MG63 (cell line): Measurements from ENCODE around the gene FSTL4. TPM values are rescaled to one million over a fixed set of nuclear protein-coding genes. Genes with fewer than 3 reads are reported as not detected.

Experiments used
- DNase-seq: peaks from one replicate; pipeline ENCODE4 v3.0.0-alpha.2; 2020
- H3K27me3 ChIP-seq: fragments of 250-450 bp; sonication (Bioruptor Pico); 2 replicates; pipeline ENCODE4 v1.5.1; 2020; ENCODE audit warnings: mild to moderate bottlenecking, moderate library complexity
- H3K36me3 ChIP-seq: fragments of 250-450 bp; sonication (Bioruptor Pico); 2 replicates; pipeline ENCODE4 v1.5.1; 2020; ENCODE audit warnings: mild to moderate bottlenecking, moderate library complexity
- H3K4me3 ChIP-seq: fragments of 250-450 bp; sonication (Bioruptor Pico); 2 replicates; pipeline ENCODE4 v1.5.1; 2020; ENCODE audit warnings: mild to moderate bottlenecking, moderate library complexity
- H3K9me3 ChIP-seq: fragments of 250-450 bp; sonication (Bioruptor Pico); 2 replicates; pipeline ENCODE4 v1.5.1; 2020; ENCODE audit warnings: mild to moderate bottlenecking, moderate library complexity
- total RNA-seq: library from RNA; depleted of rRNA; stranded (reverse); fragments of >200 nt; shearing (Covaris generic); gene quantifications from 2 replicates; pipeline ENCODE4 v1.2.3, GENCODE V29; 2014; ENCODE audit warnings: low replicate concordance

The FSTL4 gene
- total RNA-seq, 1 experiment from 2014 or later: not detected

GRCh38 chr5:133284306-133284705 lies 328.0 kb downstream of the FSTL4 start:
- Histone ChIP-seq H3K27me3 (no peaks in the 10 kb centered on the region), H3K9me3 (no peaks in the 10 kb centered on the region), H3K4me3 (no peak overlapping the region), H3K36me3 (no peaks in the 10 kb centered on the region)
- DNase-seq: no peak

- H3K36me3 ChIP-seq: no peaks in the 10 kb centered on the region
- no peak for DNase-seq
- no peaks in the 10 kb centered on the region for H3K9me3 ChIP-seq
- H3K27me3 ChIP-seq: no peaks in the 10 kb centered on the region
- H3K4me3 ChIP-seq: no peak overlapping the region
Observed at GRCh38 chr5:133278317-133278716, 334.0 kb downstream of the FSTL4 start.

GRCh38 chr5:133277744-133278143 lies 334.6 kb downstream of the FSTL4 start:
- H3K27me3 ChIP-seq: no peaks in the 10 kb centered on the region
- DNase-seq: no peak
- H3K36me3 ChIP-seq: no peaks in the 10 kb centered on the region
- H3K4me3 ChIP-seq: no peak overlapping the region
- H3K9me3 ChIP-seq: no peaks in the 10 kb centered on the region

GRCh38 chr5:133276171-133276570 lies 336.2 kb downstream of the FSTL4 start:
- Histone ChIP-seq H3K9me3 (no peaks in the 10 kb centered on the region), H3K4me3 (no peak overlapping the region), H3K36me3 (no peaks in the 10 kb centered on the region), H3K27me3 (no peaks in the 10 kb centered on the region)
- DNase-seq: no peak

- no peaks in the 10 kb centered on the region; the same call in 1 of the 2 replicates for H3K27me3 ChIP-seq
- no peaks in the 10 kb centered on the region for H3K36me3 ChIP-seq
- no peak overlapping the region for H3K4me3 ChIP-seq
- DNase-seq: no peak
- no peaks in the 10 kb centered on the region for H3K9me3 ChIP-seq
Observed at GRCh38 chr5:133275631-133276030, 336.7 kb downstream of the FSTL4 start.

- no peaks in the 10 kb centered on the region; the same call in 1 of the 2 replicates for H3K27me3 ChIP-seq
- no peaks in the 10 kb centered on the region for H3K36me3 ChIP-seq
- H3K4me3 ChIP-seq: no peak overlapping the region
- no peaks in the 10 kb centered on the region for H3K9me3 ChIP-seq
- no peak for DNase-seq
Observed at GRCh38 chr5:133274597-133274935, 337.8 kb downstream of the FSTL4 start.

- H3K27me3 ChIP-seq: no peaks in the 10 kb centered on the region; the same call in 1 of the 2 replicates
- peak; percentile 16 for DNase-seq
- no peaks in the 10 kb centered on the region for H3K9me3 ChIP-seq
- H3K4me3 ChIP-seq: no peak overlapping the region
- H3K36me3 ChIP-seq: no peaks in the 10 kb centered on the region
Observed at GRCh38 chr5:133273661-133274596, 338.4 kb downstream of the FSTL4 start.

GRCh38 chr5:133272345-133272744 lies 340.0 kb downstream of the FSTL4 start:
- no peak overlapping the region for H3K4me3 ChIP-seq
- H3K36me3 ChIP-seq: no peaks in the 10 kb centered on the region
- no peaks in the 10 kb centered on the region for H3K9me3 ChIP-seq
- no peaks in the 10 kb centered on the region; the same call in 1 of the 2 replicates for H3K27me3 ChIP-seq
- no peak for DNase-seq

- no peak for DNase-seq
- H3K4me3 ChIP-seq: no peak overlapping the region
- H3K9me3 ChIP-seq: no peaks in the 10 kb centered on the region
- H3K27me3 ChIP-seq: no peaks in the 10 kb centered on the region; the same call in 1 of the 2 replicates
- no peaks in the 10 kb centered on the region for H3K36me3 ChIP-seq
Observed at GRCh38 chr5:133271606-133272005, 340.7 kb downstream of the FSTL4 start.

- Histone ChIP-seq H3K27me3 (no peaks in the 10 kb centered on the region; the same call in 1 of the 2 replicates), H3K4me3 (no peak overlapping the region), H3K36me3 (no peaks in the 10 kb centered on the region), H3K9me3 (no peaks in the 10 kb centered on the region)
- DNase-seq: no peak
Observed at GRCh38 chr5:133269691-133270090, 342.6 kb downstream of the FSTL4 start.

- Histone ChIP-seq H3K27me3 (no peaks in the 10 kb centered on the region; the same call in 1 of the 2 replicates), H3K4me3 (no peak overlapping the region), H3K9me3 (no peaks in the 10 kb centered on the region), H3K36me3 (no peaks in the 10 kb centered on the region)
- no peak for DNase-seq
Observed at GRCh38 chr5:133267601-133268000, 344.7 kb downstream of the FSTL4 start.

- Histone ChIP-seq H3K9me3 (no peaks in the 10 kb centered on the region), H3K4me3 (no peak overlapping the region), H3K36me3 (no peaks in the 10 kb centered on the region), H3K27me3 (no peaks in the 10 kb centered on the region; the same call in 1 of the 2 replicates)
- DNase-seq: no peak
Observed at GRCh38 chr5:133266966-133267365, 345.4 kb downstream of the FSTL4 start.

- Histone ChIP-seq H3K4me3 (no peak overlapping the region), H3K27me3 (no peaks in the 10 kb centered on the region; the same call in 1 of the 2 replicates), H3K9me3 (no peaks in the 10 kb centered on the region), H3K36me3 (no peaks in the 10 kb centered on the region)
- no peak for DNase-seq
Observed at GRCh38 chr5:133266527-133266878, 345.8 kb downstream of the FSTL4 start.

- DNase-seq: no peak
- no peaks in the 10 kb centered on the region; the same call in 1 of the 2 replicates for H3K27me3 ChIP-seq
- H3K9me3 ChIP-seq: no peaks in the 10 kb centered on the region
- no peak overlapping the region for H3K4me3 ChIP-seq
- H3K36me3 ChIP-seq: no peaks in the 10 kb centered on the region
Observed at GRCh38 chr5:133265720-133266526, 346.4 kb downstream of the FSTL4 start.

GRCh38 chr5:133265257-133265656 lies 347.1 kb downstream of the FSTL4 start:
- H3K9me3 ChIP-seq: no peaks in the 10 kb centered on the region
- no peak overlapping the region for H3K4me3 ChIP-seq
- H3K27me3 ChIP-seq: no peaks in the 10 kb centered on the region
- DNase-seq: no peak
- no peaks in the 10 kb centered on the region for H3K36me3 ChIP-seq

GRCh38 chr5:133262690-133263089 lies 349.7 kb downstream of the FSTL4 start:
- DNase-seq: no peak
- H3K36me3 ChIP-seq: no peaks in the 10 kb centered on the region
- no peak overlapping the region for H3K4me3 ChIP-seq
- no peaks in the 10 kb centered on the region for H3K9me3 ChIP-seq
- H3K27me3 ChIP-seq: no peaks in the 10 kb centered on the region

GRCh38 chr5:133261993-133262392 lies 350.3 kb downstream of the FSTL4 start:
- H3K27me3 ChIP-seq: no peaks in the 10 kb centered on the region
- no peaks in the 10 kb centered on the region for H3K36me3 ChIP-seq
- no peak for DNase-seq
- H3K9me3 ChIP-seq: no peaks in the 10 kb centered on the region
- no peak overlapping the region for H3K4me3 ChIP-seq
